ENCODE data around the gene RASSF8.

DNA sequence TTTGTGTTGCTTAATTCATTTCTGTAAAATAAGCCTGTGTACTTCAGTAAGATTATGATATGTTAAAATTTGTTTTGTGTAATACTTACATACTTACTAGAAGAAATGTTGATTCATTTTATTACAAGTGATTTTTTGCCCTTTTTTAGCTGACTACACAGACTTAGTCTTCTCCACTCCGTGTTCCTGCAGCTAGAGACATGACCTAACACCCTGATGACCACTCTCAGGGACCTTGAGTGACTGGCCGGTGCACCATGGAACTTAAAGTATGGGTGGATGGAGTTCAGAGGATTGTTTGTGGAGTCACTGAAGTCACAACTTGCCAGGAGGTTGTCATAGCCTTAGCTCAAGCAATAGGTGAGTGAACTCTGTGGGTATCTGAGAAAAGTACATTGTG, 96.6 kb downstream of the RASSF8 start:
- TF ChIP-seq CTCF (conservative IDR thresholded peaks at IDR 0.05; ENCODE audit: low read depth in 2 of 2) (no peak), EZH2 (IDR thresholded peaks at IDR 0.05; ENCODE audit: low read depth, unreplicated experiment) (no peak), POLR2AphosphoS5 (IDR thresholded peaks at IDR 0.05; ENCODE audit: low read depth) (no peak), STAT1 (IDR thresholded peaks at IDR 0.05; ENCODE audit: unreplicated experiment) (no peak), NANOG (IDR thresholded peaks at IDR 0.05; ENCODE audit: borderline replicate concordance) (no peak), EZH2phosphoT487 (IDR thresholded peaks at IDR 0.05; ENCODE audit: unreplicated experiment) (no peak)
